H1 (cell line): ENCODE data around the gene ZNF652. TPM values are rescaled to one million over a fixed set of nuclear protein-coding genes. Genes with fewer than 3 reads are reported as not detected.

Experiments used
- CBX8 ChIP-seq: fragments of 300-800, 300-1000 bp; sonication (generic); IDR thresholded peaks from 2 replicates; pipeline ENCODE4 v1.7.1; 2016; ENCODE audit warnings: low read depth, low read length, borderline replicate concordance
- CHD7 ChIP-seq: fragments of 300-600 bp; sonication (generic); IDR thresholded peaks from 2 replicates; pipeline ENCODE4 v1.7.1; 2012; ENCODE audit warnings: low read length, moderate library complexity, mild to moderate bottlenecking, inconsistent platforms; ENCODE audit not compliant: insufficient replicate concordance
- CTBP2 ChIP-seq: IDR thresholded peaks from 2 replicates; pipeline ENCODE4 v1.7.0; 2011; ENCODE audit warnings: borderline replicate concordance, mild to moderate bottlenecking, moderate library complexity, mixed read lengths, low read length; ENCODE audit not compliant: insufficient read depth, insufficient read length
- CTCF ChIP-seq, 3 experiments: IDR thresholded peaks; 1 replicate in 2 of 3; 2 replicates in 1 of 3; pipeline versions ENCODE4 v1.5.1 to v1.6.1; 2011; ENCODE audit warnings: low read length in 3 of 3, mild to moderate bottlenecking in 3 of 3, inconsistent platforms in 2 of 3, low read depth in 1 of 3, moderate library complexity in 1 of 3; ENCODE audit not compliant: insufficient read depth in 1 of 3; ENCODE audit errors: control extremely low read depth in 1 of 3
- EGR1 ChIP-seq: IDR thresholded peaks from 2 replicates; pipeline ENCODE4 v1.6.1; 2011; ENCODE audit warnings: low read depth, low read length, borderline replicate concordance
- polyA plus RNA-seq, 7 experiments: library from polyadenylated mRNA; depleted of rRNA in 3 of 7; stranded (reverse) in 5 of 7; unstranded in 2 of 7; fragments of >200 nt in 5 of 7; fragments of 200-250 nt in 2 of 7; gene quantifications; 1 replicate in 5 of 7; 2 replicates in 1 of 7; 4 replicates in 1 of 7; pipeline versions ENCODE4 v1.2.1 to v1.2.3, GENCODE V29; 2011 to 2013; ENCODE audit warnings: missing spikeins in 2 of 7, mixed read lengths in 2 of 7
- total RNA-seq: library from RNA; stranded (reverse); fragmentation: NEBNext Ultra II Directional; extraction: Animal tissue kit (Norgen Biotek cat#: 25700); gene quantifications from 2 replicates; pipeline ENCODE4 v1.2.1, GENCODE V29; 2021

The ZNF652 gene
- total and polyA plus RNA-seq, 2 of the 8 experiments (the other 6 are each of a cell fraction or from before 2014, with no cell fraction given) = 13.5 to 39.6 TPM

DNA sequence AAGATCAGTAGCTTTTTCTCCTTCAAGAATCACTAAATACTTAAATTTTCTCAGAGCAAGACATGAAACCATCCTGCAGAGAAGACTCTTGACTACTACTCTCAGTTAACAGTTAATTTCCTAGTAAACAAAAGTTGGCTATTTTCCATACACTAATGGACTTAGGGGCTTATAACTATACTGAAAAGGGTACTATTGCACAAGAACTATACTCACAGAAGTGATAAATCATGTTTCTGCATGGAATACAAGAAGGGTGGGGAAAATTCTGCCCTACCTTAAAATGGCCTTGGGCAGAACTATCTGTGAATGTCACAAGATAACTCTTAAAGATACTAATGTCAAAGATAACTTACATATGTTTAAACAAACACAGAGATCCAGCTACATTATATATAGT, 12.5 kb downstream of the ZNF652 start (continued):
- TF ChIP-seq CHD7 (no peak), CTCF (IDR thresholded peaks at IDR 0.05; ENCODE audit: control extremely low read depth in 1 of 3, insufficient read depth in 1 of 3, low read depth in 1 of 3, low read length in 3 of 3) (no peak), EGR1 (no peak), CBX8 (no peak), CTBP2 (no peak)
- TF ChIP-seq, all 59 proteins: peak for 0
